Neural crest cell (in vitro differentiated cells): ENCODE measurements around the gene ATRN. TPM values are rescaled to one million over a fixed set of nuclear protein-coding genes. Genes with fewer than 3 reads are reported as not detected.

Source experiments
- DNase-seq: peaks from one replicate; pipeline ENCODE4 v3.0.0; 2021; ENCODE audit warnings: low read depth, mixed read lengths, low spot score
- H3K27ac Mint-ChIP-seq: one replicate; pipeline ENCODE4 v1.8.0; 2021; ENCODE audit warnings: mild to moderate bottlenecking, mixed read lengths; ENCODE audit not compliant: unreplicated experiment
- H3K27me3 Mint-ChIP-seq: 2 replicates; pipeline ENCODE4 v1.8.0; 2021; ENCODE audit warnings: low read depth, mild to moderate bottlenecking, mixed read lengths
- H3K36me3 Mint-ChIP-seq: 2 replicates; pipeline ENCODE4 v1.8.0; 2021; ENCODE audit warnings: low read depth, mild to moderate bottlenecking, mixed read lengths
- H3K4me1 Mint-ChIP-seq: 2 replicates; pipeline ENCODE4 v1.8.0; 2021; ENCODE audit warnings: mixed read lengths
- H3K4me3 Mint-ChIP-seq: one replicate; pipeline ENCODE4 v1.8.0; 2021; ENCODE audit warnings: mild to moderate bottlenecking, mixed read lengths
- H3K9me3 Mint-ChIP-seq: 2 replicates; pipeline ENCODE4 v1.8.0; 2021; ENCODE audit warnings: mixed read lengths
- total RNA-seq: library from RNA; stranded (reverse); gene quantifications from 2 replicates; pipeline ENCODE4 v1.2.1, GENCODE V29; 2021
- TF ChIP-seq, protein P1 (sequence below): fragments of 200-600 bp; sonication (generic); conservative IDR thresholded peaks from 2 replicates; pipeline ENCODE4 v1.5.0; 2021; ENCODE audit warnings: antibody characterized with exemption, mild to moderate bottlenecking

ATRN gene
- total RNA-seq, 1 donor from 2014 or later, result 28.6 TPM

DNA sequence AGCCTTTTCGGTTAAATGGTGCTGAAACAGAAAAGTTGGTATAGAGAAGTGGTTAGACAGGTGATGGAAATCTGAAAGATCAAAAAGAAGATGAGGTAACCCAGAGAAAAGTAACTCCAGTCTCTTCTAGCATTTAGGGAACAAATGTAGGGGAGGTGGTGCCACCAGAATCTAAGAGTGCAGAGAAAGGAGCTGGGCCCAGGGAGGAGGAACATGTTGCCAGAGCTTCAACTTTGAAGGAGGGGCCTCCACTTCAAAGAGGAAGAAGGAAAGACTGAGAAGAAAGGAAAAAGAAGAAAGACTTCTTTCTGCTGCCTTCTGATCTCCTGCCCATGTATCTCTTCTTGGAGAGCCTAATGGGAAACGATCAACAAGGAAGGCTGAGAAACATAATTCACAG, 23.5 kb upstream of the ATRN start:
- peaks cover 10% of the 10 kb centered on the region for H3K4me1 Mint-ChIP-seq

DNA sequence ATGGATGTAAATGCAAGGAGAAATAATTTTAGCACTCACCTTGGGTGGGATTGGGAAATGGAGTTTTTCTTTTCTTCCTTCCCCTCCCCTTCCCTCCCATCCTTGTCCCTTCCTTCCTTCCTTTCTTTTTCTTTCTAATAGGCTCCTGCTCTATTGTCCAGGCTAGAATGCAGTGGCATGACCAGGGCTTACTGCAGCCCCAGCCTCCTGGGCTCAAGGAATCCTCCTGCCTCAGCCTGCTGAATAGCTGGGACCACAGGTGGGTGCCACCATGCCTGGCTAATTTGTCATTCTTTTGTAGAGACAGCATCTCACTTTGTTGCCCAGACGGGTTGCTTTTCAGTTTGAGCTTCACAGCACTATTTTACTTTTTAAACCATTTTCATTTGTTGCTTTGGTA, 21.5 kb upstream of the ATRN start:
- H3K27ac Mint-ChIP-seq, result no peak overlapping the region
- no peaks in the 10 kb centered on the region for H3K9me3 Mint-ChIP-seq
- H3K4me1 Mint-ChIP-seq, result peaks cover 14% of the 10 kb centered on the region
- DNase-seq, result no peak
- TF ChIP-seq, protein P1, sequence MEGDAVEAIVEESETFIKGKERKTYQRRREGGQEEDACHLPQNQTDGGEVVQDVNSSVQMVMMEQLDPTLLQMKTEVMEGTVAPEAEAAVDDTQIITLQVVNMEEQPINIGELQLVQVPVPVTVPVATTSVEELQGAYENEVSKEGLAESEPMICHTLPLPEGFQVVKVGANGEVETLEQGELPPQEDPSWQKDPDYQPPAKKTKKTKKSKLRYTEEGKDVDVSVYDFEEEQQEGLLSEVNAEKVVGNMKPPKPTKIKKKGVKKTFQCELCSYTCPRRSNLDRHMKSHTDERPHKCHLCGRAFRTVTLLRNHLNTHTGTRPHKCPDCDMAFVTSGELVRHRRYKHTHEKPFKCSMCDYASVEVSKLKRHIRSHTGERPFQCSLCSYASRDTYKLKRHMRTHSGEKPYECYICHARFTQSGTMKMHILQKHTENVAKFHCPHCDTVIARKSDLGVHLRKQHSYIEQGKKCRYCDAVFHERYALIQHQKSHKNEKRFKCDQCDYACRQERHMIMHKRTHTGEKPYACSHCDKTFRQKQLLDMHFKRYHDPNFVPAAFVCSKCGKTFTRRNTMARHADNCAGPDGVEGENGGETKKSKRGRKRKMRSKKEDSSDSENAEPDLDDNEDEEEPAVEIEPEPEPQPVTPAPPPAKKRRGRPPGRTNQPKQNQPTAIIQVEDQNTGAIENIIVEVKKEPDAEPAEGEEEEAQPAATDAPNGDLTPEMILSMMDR, result no peak
- H3K4me3 Mint-ChIP-seq, result no peak overlapping the region
- no peaks in the 10 kb centered on the region for H3K36me3 Mint-ChIP-seq
- H3K27me3 Mint-ChIP-seq, result peaks cover 8% of the 10 kb centered on the region

More for the DNA sequence above, 23.5 kb upstream of the ATRN start:
- Mint-ChIP-seq H3K27ac (no peak overlapping the region), H3K4me3 (no peak overlapping the region), H3K36me3 (no peaks in the 10 kb centered on the region), H3K27me3 (peaks cover 8% of the 10 kb centered on the region), H3K9me3 (no peaks in the 10 kb centered on the region)
- TF ChIP-seq, protein P1, result no peak
- DNase-seq, result no peak

DNA sequence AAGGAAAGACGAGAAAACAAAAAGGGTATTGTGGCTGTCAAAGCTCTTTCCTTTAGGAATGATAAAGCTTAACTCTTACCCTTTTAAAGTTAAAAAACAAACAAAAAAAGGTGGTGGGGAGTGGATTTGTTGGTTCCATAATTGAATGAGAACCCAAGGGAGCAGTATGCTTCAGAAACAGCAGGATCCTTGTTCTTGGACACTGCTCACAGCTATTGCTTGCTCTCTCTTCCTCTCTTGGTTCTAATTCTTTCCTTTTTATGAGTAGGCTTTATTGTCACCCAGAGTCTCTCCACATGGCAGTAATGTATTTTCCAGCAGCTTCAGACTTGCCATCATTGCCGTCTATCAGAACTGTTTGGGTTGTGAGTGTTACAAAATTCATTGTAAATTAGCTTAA, 18.7 kb upstream of the ATRN start:
- no peaks in the 10 kb centered on the region for H3K9me3 Mint-ChIP-seq
- no peaks in the 10 kb centered on the region for H3K36me3 Mint-ChIP-seq
- DNase-seq, result no peak
- H3K4me1 Mint-ChIP-seq, result peaks cover 14% of the 10 kb centered on the region
- H3K4me3 Mint-ChIP-seq, result no peak overlapping the region
- TF ChIP-seq, protein P1, result no peak
- H3K27me3 Mint-ChIP-seq, result no peaks in the 10 kb centered on the region
- H3K27ac Mint-ChIP-seq, result no peak overlapping the region

DNA sequence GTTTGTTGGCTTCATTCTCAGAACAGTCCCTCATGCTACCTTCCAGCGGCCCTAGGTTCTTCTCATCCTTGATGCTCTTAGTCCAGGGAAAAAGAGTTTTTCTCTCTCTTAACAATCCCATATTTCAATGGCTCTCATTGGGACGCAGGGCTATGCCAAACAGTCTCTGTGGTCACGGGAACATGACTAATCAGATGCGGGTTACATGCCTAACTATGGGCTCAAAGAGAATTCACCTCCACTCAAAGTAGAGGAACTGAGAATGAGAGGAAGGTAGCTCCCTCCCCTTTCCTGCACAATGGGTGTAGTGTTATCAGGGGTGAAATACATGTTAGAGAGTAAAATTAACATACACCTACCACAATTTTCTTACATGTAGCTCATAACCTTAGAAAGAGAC, 18.1 kb upstream of the ATRN start:
- Mint-ChIP-seq H3K4me1 (peaks cover 14% of the 10 kb centered on the region), H3K27ac (no peak overlapping the region), H3K36me3 (no peaks in the 10 kb centered on the region), H3K27me3 (no peaks in the 10 kb centered on the region), H3K9me3 (no peaks in the 10 kb centered on the region), H3K4me3 (no peak overlapping the region)
- no peak for DNase-seq
- TF ChIP-seq, protein P1, result no peak

DNA sequence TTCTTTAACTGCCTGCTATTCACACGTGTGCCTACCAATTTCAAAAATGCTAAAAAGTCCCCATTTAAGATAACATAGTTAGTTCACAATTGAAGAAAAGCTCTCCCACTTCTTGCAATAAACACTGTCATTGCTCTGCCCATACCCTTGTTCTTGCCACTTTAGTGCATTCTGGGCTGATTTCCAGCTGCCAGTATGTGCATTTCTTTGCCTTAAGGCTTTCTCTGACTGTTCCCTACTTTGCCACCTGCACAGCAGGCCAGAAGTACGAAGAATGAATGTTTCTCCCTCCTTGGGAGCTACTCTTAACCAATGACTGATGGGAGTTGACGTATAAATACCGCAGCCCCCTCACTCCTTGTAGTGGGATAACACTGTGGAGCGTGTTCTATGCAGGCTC, 16.0 kb upstream of the ATRN start:
- TF ChIP-seq, protein P1, result no peak
- Mint-ChIP-seq H3K9me3 (no peaks in the 10 kb centered on the region), H3K36me3 (no peaks in the 10 kb centered on the region), H3K27ac (no peak overlapping the region), H3K4me1 (peaks cover 14% of the 10 kb centered on the region), H3K27me3 (no peaks in the 10 kb centered on the region), H3K4me3 (no peak overlapping the region)
- DNase-seq, result no peak

DNA sequence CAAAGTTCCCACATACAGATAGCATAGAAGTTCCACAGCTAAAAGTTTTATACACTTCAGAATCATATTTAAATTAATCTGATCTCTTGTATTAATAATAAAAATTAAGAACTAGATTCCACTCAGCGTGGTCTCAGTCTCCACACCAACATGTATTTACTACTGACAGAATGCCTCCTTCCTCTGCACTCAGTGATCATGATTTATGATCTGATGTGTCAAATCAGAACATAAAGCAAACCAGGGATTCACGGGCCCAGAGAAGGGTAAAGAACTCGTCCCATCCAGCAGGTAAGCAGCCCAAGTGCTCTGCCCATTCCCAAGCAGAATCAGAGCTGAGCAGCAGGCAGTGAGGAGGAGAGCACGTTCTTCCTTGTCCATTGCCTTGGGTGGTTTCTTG, 14.2 kb upstream of the ATRN start:
- no peak for DNase-seq
- H3K36me3 Mint-ChIP-seq, result no peaks in the 10 kb centered on the region
- no peak overlapping the region for H3K27ac Mint-ChIP-seq
- H3K9me3 Mint-ChIP-seq, result no peaks in the 10 kb centered on the region
- no peaks in the 10 kb centered on the region for H3K27me3 Mint-ChIP-seq
- TF ChIP-seq, protein P1, result no peak
- peaks cover 17% of the 10 kb centered on the region for H3K4me1 Mint-ChIP-seq
- H3K4me3 Mint-ChIP-seq, result no peak overlapping the region
